NCI-H2196 treated with DMSO at 0.1 percent for 48 hours (cell line): ENCODE measurements around the gene CMTR1.
"Not testable (repeated sequence)": the region's sequence is repeated elsewhere in the genome, so short reads cannot be mapped to it uniquely, and the experiment has no call there.

Experiments
- DNase-seq: peaks from one replicate; lab custom pipeline; 2025; ENCODE audit not compliant: unreplicated experiment; lab: John Stamatoyannopoulos, UW

CMTR1 gene

GRCh38 chr6:37435373-37435772 lies 2.4 kb downstream of the CMTR1 start:
- no peak for DNase-seq

GRCh38 chr6:37435816-37436215 lies 2.8 kb downstream of the CMTR1 start:
- DNase-seq, result no peak

- DNase-seq, result no peak
Observed at GRCh38 chr6:37438930-37439329, 5.9 kb downstream of the CMTR1 start.

- no peak for DNase-seq
Observed at GRCh38 chr6:37441651-37442050, 8.6 kb downstream of the CMTR1 start.

GRCh38 chr6:37442416-37443215 lies 9.6 kb downstream of the CMTR1 start:
- DNase-seq, result no peak

GRCh38 chr6:37443216-37443542 lies 10.2 kb downstream of the CMTR1 start:
- DNase-seq, result not testable (repeated sequence)

- no peak for DNase-seq
Observed at GRCh38 chr6:37449984-37450383, 17.0 kb downstream of the CMTR1 start.

GRCh38 chr6:37451441-37452193 lies 18.6 kb downstream of the CMTR1 start:
- no peak for DNase-seq

- DNase-seq, result no peak
Observed at GRCh38 chr6:37452522-37452921, 19.5 kb downstream of the CMTR1 start.

GRCh38 chr6:37454420-37455140 lies 21.6 kb downstream of the CMTR1 start:
- no peak for DNase-seq

- DNase-seq, result no peak
Observed at GRCh38 chr6:37456126-37456525, 23.1 kb downstream of the CMTR1 start.

GRCh38 chr6:37456816-37457560 lies 24.0 kb downstream of the CMTR1 start:
- no peak for DNase-seq

- no peak for DNase-seq
Observed at GRCh38 chr6:37459981-37460800, 27.2 kb downstream of the CMTR1 start.

GRCh38 chr6:37460805-37461204 lies 27.8 kb downstream of the CMTR1 start:
- DNase-seq, result no peak

GRCh38 chr6:37463110-37463509 lies 30.1 kb downstream of the CMTR1 start:
- DNase-seq, result no peak

GRCh38 chr6:37467718-37468117 lies 34.7 kb downstream of the CMTR1 start:
- DNase-seq, result no peak

GRCh38 chr6:37473364-37474095 lies 40.5 kb downstream of the CMTR1 start:
- peak; percentile 28 for DNase-seq

- DNase-seq, result no peak
Observed at GRCh38 chr6:37474316-37474715, 41.3 kb downstream of the CMTR1 start.

GRCh38 chr6:37477191-37477590 lies 44.2 kb downstream of the CMTR1 start:
- no peak for DNase-seq
